HepG2 (cell line): ENCODE results near the gene CD9. TPM values are rescaled to one million over a fixed set of nuclear protein-coding genes. Genes with fewer than 3 reads are reported as not detected.

Experiments used
- CREBL2 ChIP-seq: sonication (generic); formaldehyde crosslinking; IDR thresholded peaks from 2 replicates; pipeline ENCODE4 v1.8.1; 2023; ENCODE audit warnings: missing genetic modification reagents, mild to moderate bottlenecking, borderline replicate concordance
- DPF2 ChIP-seq: sonication (generic); formaldehyde crosslinking; IDR thresholded peaks from 2 replicates; pipeline ENCODE4 v1.4.0; 2020; ENCODE audit warnings: mild to moderate bottlenecking, low read depth, missing genetic modification reagents, borderline replicate concordance
- ETV5 ChIP-seq: IDR thresholded peaks from 2 replicates; pipeline ENCODE4 v1.6.1; 2018; ENCODE audit warnings: missing biosample characterization, missing genetic modification reagents, inconsistent platforms, borderline replicate concordance
- GABPB1 ChIP-seq: IDR thresholded peaks from 2 replicates; pipeline ENCODE4 v1.6.1; 2016; ENCODE audit warnings: mild to moderate bottlenecking, missing genetic modification reagents, moderate library complexity, missing compliant biosample characterization
- GATAD2A ChIP-seq: IDR thresholded peaks from 2 replicates; pipeline ENCODE4 v1.6.1; 2016
- IRF1 ChIP-seq: sonication (generic); formaldehyde crosslinking; IDR thresholded peaks from 2 replicates; pipeline ENCODE4 v1.4.0; 2020; ENCODE audit warnings: low read depth, mild to moderate bottlenecking, missing genetic modification reagents
- KLF11 ChIP-seq: IDR thresholded peaks from 2 replicates; pipeline ENCODE4 v1.6.1; 2016; ENCODE audit warnings: missing compliant biosample characterization
- KLF13 ChIP-seq: sonication (generic); formaldehyde crosslinking; IDR thresholded peaks from 2 replicates; pipeline ENCODE4 v1.4.0; 2020; ENCODE audit warnings: mild to moderate bottlenecking, missing genetic modification reagents
- PBX2 ChIP-seq: IDR thresholded peaks from 2 replicates; pipeline ENCODE4 v1.6.1; 2016; ENCODE audit warnings: control low read depth
- PITX1 ChIP-seq: sonication (generic); formaldehyde crosslinking; IDR thresholded peaks from 2 replicates; pipeline ENCODE4 v1.5.1; 2020; ENCODE audit warnings: mild to moderate bottlenecking, missing genetic modification reagents
- RFXANK ChIP-seq: IDR thresholded peaks from 2 replicates; pipeline ENCODE4 v1.6.1; 2016
- SETDB1 ChIP-seq: sonication (generic); formaldehyde crosslinking; IDR thresholded peaks from 2 replicates; pipeline ENCODE4 v1.5.1; 2020; ENCODE audit warnings: missing genetic modification reagents, mild to moderate bottlenecking, borderline replicate concordance
- ZBTB40 ChIP-seq, 2 experiments: fragments of 450-650 bp in 1 of 2; sonication (generic) in 1 of 2; formaldehyde crosslinking in 1 of 2; IDR thresholded peaks; 2 replicates each; pipeline versions ENCODE4 v1.6.1 to v1.8.0; 2016 to 2022; ENCODE audit warnings: antibody characterized with exemption in 1 of 2, mild to moderate bottlenecking in 1 of 2, missing genetic modification reagents in 1 of 2
- ZNF160 ChIP-seq: sonication (generic); formaldehyde crosslinking; IDR thresholded peaks from 2 replicates; pipeline ENCODE4 v1.8.0; 2022; ENCODE audit warnings: mild to moderate bottlenecking, inconsistent platforms, missing genetic modification reagents
- ZNF253 ChIP-seq: sonication (generic); formaldehyde crosslinking; IDR thresholded peaks from 2 replicates; pipeline ENCODE4 v1.8.0; 2022; ENCODE audit warnings: mild to moderate bottlenecking, missing genetic modification reagents, borderline replicate concordance
- ZNF367 ChIP-seq: sonication (generic); formaldehyde crosslinking; IDR thresholded peaks from 2 replicates; pipeline ENCODE4 v1.4.0; 2020; ENCODE audit warnings: missing genetic modification reagents, borderline replicate concordance
- ZNF430 ChIP-seq: sonication (generic); formaldehyde crosslinking; IDR thresholded peaks from 2 replicates; pipeline ENCODE4 v1.9.0; 2021; ENCODE audit warnings: mild to moderate bottlenecking, missing genetic modification reagents
- ZNF496 ChIP-seq: sonication (generic); formaldehyde crosslinking; IDR thresholded peaks from 2 replicates; pipeline ENCODE4 v1.8.1; 2023; ENCODE audit warnings: mild to moderate bottlenecking, moderate library complexity, missing genetic modification reagents; ENCODE audit not compliant: insufficient replicate concordance
- ZNF678 ChIP-seq: sonication (generic); formaldehyde crosslinking; IDR thresholded peaks from 2 replicates; pipeline ENCODE4 v1.4.0; 2020; ENCODE audit warnings: mild to moderate bottlenecking, missing genetic modification reagents
- polyA plus RNA-seq, 8 experiments: library from polyadenylated mRNA; depleted of rRNA in 3 of 8; stranded (reverse) in 7 of 8; unstranded in 1 of 8; fragments of >200 nt; fragmentation: Illumina TruSeq in 4 of 8; extraction: Trizol in 4 of 8; gene quantifications; 2 replicates each; pipeline versions ENCODE4 v1.2.1 to v1.2.3, GENCODE V29; 2011 to 2016; ENCODE audit warnings: low read depth in 4 of 8, missing spikeins in 1 of 8, mixed read lengths in 1 of 8; ENCODE audit not compliant: insufficient read depth in 1 of 8
- total RNA-seq, 5 experiments: library from RNA; depleted of rRNA; stranded (reverse); fragments of >200 nt; fragmentation: Illumina TruSeq; extraction: Trizol; gene quantifications; 2 replicates each; pipeline ENCODE4 v1.2.3, GENCODE V29; 2016; ENCODE audit warnings: low read depth in 1 of 5

Gene CD9
- total and polyA plus RNA-seq, 2 of the 13 experiments (the other 11 are each of a cell fraction or from before 2014, with no cell fraction given): 5.8 to 38.3 TPM

- no peak for TF ChIP-seq ZBTB40 (IDR thresholded peaks at IDR 0.05)
- no peak; the same call in 1 of the 2 replicates for TF ChIP-seq ZBTB40 (CRISPR knock-in tag; IDR thresholded peaks at IDR 0.05)
- TF ChIP-seq RFXANK: 0 out of 2 replicates have a peak, but pooled peaks have one; percentile 2
- TF ChIP-seq PITX1 (CRISPR knock-in tag): 0 out of 2 replicates have a peak, but pooled peaks have one; percentile 29
- no peak for TF ChIP-seq KLF13 (CRISPR knock-in tag)
- TF ChIP-seq ZNF430 (CRISPR knock-in tag): no peak
- no peak for TF ChIP-seq SETDB1 (CRISPR knock-in tag)
- no peak for TF ChIP-seq IRF1 (CRISPR knock-in tag)
- TF ChIP-seq ETV5 (CRISPR knock-in tag): peak; percentile 87
- TF ChIP-seq ZNF253: no peak
- TF ChIP-seq GATAD2A (CRISPR knock-in tag): peak; percentile 95
- no peak for TF ChIP-seq ZNF367 (CRISPR knock-in tag)
- no peak for TF ChIP-seq CREBL2 (CRISPR knock-in tag)
- no peak for TF ChIP-seq KLF11 (CRISPR knock-in tag)
- peak; percentile 63 for TF ChIP-seq GABPB1
- TF ChIP-seq DPF2: 0 out of 2 replicates have a peak, but pooled peaks have one; percentile 41
- TF ChIP-seq ZNF496 (CRISPR knock-in tag): no peak
- no peak for TF ChIP-seq PBX2 (CRISPR knock-in tag)
- no peak for TF ChIP-seq ZNF160 (CRISPR knock-in tag)
- no peak for TF ChIP-seq ZNF678
Observed at GRCh38 chr12:6230321-6231110, 30.3 kb downstream of the CD9 start (continued).
